HG03108 (cell line): ENCODE results near the gene DCUN1D2.

Source experiments
- ATAC-seq: cut with Tn5 transposase; IDR thresholded peaks from one replicate; pipeline ENCODE4 v1.9.1; 2021; ENCODE audit warnings: moderate library complexity; ENCODE audit not compliant: unreplicated experiment

DCUN1D2 gene

GRCh38 chr13:113520571-113520970 is 30.1 kb upstream of the DCUN1D2 start:
- no peak for ATAC-seq

DNA sequence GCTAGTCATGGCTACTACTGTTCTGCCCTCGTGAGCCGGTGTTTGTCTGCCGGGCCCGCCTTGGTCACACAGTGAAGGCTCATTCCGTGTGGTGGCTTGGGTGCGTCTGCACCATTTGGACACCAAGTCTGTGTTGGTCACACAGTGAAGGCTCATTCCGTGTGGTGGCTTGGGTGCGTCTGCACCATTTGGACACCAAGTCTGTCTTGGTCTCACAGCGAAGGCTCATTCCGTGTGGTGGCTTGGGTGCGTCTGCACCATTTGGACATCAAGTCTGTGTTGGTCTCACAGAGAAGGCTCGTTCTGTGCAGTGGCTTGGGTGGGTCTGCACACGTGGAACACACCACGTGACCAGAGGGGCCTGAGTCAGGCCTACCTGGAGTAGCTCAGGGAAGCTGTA is 29.0 kb upstream of the DCUN1D2 start:
- no peak for ATAC-seq

DNA sequence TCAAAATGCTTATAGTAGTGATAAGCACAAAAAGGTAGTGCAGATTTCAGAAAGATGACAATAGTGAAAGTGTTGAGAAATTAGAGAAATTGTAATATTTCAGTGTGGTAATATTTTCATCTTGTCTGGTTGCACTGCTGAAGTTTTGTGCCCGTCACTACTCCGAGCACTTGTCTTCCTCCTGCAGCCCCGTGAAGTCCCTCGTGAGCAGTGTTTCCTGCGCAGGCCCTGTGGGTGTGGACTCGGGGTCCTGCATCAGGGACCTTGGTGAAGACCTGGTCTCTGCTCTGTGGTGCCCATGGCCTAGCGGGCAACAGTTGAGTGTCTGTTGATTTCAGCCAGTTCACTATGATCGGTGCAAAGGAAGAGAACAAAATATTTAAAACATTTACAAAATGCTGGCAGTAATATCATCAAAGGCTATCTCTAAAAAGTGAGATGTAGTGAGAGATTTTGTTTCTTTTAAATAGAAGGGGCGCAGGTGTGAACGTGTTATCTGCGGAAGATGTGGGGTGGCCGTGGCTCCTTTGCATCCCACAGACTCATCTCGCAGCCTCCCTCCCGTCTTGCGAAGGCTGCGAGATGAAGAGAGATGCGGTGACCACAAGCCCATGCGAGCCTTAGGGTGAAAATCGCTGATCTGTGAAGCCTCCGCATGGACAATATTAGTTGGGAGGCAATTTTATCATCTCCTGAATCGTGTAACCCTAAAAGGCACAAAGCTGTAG is 27.7 kb upstream of the DCUN1D2 start:
- no peak for ATAC-seq

GRCh38 chr13:113514847-113515246 is 24.3 kb upstream of the DCUN1D2 start:
- no peak for ATAC-seq

DNA sequence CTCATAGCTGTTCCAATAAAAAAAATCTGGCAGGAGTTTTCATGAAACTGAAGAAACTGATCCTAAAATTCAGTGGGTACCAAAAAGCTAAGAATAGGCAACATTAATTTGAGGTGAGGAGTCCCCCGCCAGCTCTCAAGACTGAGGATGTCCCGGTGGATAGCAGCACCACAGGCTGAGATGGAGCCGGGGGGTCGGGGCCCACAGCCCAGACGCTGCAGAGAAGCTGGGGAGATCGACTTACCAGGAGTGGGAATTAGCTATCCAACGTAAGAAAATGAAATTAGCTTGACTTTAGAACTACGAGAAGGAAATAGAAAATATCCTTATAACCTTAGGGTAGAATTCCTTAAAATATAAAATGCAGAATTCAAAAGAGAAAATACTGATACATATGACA is 23.2 kb upstream of the DCUN1D2 start:
- ATAC-seq, result no peak

GRCh38 chr13:113511361-113511760 is 20.9 kb upstream of the DCUN1D2 start:
- no peak for ATAC-seq

- no peak for ATAC-seq
Measured at GRCh38 chr13:113510871-113511270, 20.4 kb upstream of the DCUN1D2 start.

DNA sequence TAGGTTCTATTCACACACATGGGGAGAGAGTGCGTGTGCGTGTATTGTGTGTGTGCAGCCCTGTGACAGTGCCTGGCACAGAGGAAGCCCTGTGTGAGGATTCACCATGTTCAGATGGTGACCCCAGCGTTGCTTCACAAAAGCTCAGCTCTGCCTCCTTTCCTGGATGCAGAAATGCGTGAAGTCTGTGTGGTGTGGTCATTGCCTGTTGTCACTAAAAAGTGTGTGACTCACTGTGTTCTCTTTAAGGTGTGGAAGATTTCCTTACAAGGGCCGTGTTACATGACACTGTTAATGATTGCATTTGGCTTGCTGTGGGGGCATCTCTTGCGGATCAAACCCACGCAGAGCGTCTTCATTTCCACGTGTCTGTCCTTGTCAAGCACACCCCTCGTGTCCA is 19.5 kb upstream of the DCUN1D2 start:
- no peak for ATAC-seq

GRCh38 chr13:113508521-113509254 is 18.2 kb upstream of the DCUN1D2 start:
- ATAC-seq, result no peak

DNA sequence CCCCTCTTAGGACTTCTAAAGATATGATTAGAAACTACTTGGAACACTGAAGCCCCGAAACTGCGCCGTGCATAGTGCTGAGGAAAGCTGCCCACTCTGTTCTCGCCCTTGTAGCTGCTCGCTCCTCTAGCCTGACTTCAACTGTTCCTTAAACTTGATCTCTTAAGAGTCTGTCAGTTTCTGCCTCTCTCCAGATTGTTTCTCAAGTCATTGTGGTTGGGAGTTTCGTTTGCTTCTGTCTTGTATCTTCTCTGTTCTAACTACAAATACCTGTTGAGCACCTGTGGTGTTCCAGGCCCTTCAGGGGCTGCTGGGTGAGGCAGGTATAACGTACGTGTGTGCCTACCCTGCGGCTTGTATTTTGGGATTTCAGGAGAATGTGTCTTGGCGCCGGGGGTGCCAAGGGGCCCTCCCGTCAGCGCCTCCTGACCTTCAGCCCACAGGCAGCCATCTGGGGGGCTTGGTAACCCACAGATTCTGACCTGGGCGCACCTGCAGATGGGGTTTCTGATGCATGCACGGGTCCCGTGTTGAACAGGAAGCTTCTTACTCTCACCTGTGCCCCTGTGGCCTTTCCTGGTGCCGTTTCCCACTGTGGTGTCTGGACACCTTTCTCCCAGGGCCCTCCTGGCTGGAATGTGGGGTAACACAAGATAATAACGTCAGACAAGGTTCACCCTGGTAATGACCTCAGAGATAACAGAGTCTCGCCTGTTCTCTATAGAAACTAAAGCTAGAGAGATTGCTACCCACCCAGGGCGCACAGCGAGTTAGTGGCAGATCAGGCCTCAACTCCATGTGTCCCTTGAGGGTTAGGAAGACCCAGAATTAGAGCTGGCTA is 17.2 kb upstream of the DCUN1D2 start:
- no peak for ATAC-seq

DNA sequence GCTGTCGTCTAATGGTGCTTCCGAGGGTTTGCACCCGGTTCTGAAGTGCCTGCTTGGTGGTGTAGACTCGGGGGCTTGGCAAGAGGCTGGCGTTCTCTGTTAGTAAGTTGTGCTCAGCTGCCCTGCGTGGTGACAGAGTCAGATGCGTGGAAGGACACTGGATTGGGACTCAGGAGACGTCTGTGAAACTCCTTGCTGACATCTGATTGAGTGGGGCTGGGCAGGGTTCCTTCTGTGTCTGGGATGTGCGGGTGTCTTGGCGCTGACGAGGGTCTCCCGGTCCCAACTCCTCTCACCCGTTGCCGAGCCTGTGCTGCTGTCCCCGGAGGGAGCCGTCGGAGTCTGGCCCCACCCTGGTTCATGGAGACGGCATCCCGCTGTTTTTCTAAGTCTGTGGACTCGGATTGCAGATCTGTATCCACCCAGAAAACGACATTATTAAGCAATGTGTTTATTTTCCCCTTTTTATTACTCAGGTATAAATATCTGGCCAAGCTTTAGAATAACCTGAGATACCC is 16.4 kb upstream of the DCUN1D2 start:
- ATAC-seq, result no peak

- no peak for ATAC-seq
Measured at GRCh38 chr13:113506025-113506685, 15.6 kb upstream of the DCUN1D2 start.

- no peak for ATAC-seq
Measured at GRCh38 chr13:113502686-113503085, 12.2 kb upstream of the DCUN1D2 start.

GRCh38 chr13:113500530-113501265 is 10.2 kb upstream of the DCUN1D2 start:
- ATAC-seq, result no peak

GRCh38 chr13:113499936-113500335 is 9.4 kb upstream of the DCUN1D2 start:
- ATAC-seq, result no peak

DNA sequence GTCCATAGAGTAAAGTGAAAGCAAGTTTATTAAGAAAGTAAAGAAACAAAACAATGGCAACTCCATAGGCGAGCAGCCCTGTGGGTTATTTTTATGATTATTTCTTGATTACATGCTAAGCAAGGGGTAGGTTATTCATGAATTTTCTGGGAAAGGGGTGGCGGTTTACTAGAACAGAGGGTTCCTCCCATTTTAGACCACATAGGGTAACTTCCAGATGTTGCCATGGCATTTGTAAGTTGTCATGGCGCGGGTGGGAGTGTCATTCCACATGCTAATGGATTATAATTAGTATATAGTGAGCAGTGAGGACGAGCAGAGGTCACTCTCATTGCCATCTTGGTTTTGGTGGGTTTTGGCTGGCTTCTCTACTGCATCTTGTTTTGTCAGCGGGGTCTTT is 8.4 kb upstream of the DCUN1D2 start:
- no peak for ATAC-seq

- ATAC-seq, result no peak
Measured at GRCh38 chr13:113497217-113497616, 6.7 kb upstream of the DCUN1D2 start.

DNA sequence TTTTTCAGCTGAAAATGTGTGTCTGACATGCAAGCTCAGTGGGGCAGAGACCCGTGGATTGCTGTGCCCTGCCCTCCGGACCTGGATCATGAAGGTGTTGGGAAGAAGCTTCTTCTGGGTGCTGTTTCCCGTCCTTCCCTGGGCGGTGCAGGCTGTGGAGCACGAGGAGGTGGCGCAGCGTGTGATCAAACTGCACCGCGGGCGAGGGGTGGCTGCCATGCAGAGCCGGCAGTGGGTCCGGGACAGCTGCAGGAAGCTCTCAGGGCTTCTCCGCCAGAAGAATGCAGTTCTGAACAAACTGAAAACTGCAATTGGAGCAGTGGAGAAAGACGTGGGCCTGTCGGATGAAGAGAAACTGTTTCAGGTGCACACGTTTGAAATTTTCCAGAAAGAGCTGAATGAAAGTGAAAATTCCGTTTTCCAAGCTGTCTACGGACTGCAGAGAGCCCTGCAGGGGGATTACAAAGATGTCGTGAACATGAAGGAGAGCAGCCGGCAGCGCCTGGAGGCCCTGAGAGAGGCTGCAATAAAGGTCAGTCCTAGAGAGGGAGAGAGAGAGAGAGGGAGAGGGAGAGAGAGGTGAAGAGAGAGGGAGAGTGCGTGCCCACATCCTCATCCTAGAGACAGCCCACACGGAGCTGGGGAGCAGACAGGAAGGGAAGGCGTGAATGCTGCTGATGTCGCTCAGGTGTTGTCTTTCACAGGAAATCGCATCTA is 5.1 kb upstream of the DCUN1D2 start:
- ATAC-seq, result no peak

GRCh38 chr13:113493315-113493951 is 2.9 kb upstream of the DCUN1D2 start:
- no peak for ATAC-seq
